DMS153 (cell line): ENCODE measurements around the gene RSPRY1.
"Not testable (repeated sequence)": the region's sequence is repeated elsewhere in the genome, so short reads cannot be mapped to it uniquely, and the experiment has no call there.

ENCODE experiments used
- DNase-seq: peaks from one replicate; lab custom pipeline; 2025; lab: John Stamatoyannopoulos, UW

Gene RSPRY1

GRCh38 chr16:57186872-57187854, 1.0 kb downstream of the RSPRY1 start:
- no peak for DNase-seq

GRCh38 chr16:57187902-57188710, 2.0 kb downstream of the RSPRY1 start:
- DNase-seq: not testable (repeated sequence)

GRCh38 chr16:57188711-57189002, 2.5 kb downstream of the RSPRY1 start:
- no peak for DNase-seq

GRCh38 chr16:57189527-57189926, 3.4 kb downstream of the RSPRY1 start:
- not testable (repeated sequence) for DNase-seq

GRCh38 chr16:57190136-57190535, 4.0 kb downstream of the RSPRY1 start:
- DNase-seq: no peak

- no peak for DNase-seq
Observed at GRCh38 chr16:57191056-57191571, 5.0 kb downstream of the RSPRY1 start.

GRCh38 chr16:57192146-57192545, 6.0 kb downstream of the RSPRY1 start:
- no peak for DNase-seq

GRCh38 chr16:57192720-57193486, 6.8 kb downstream of the RSPRY1 start:
- no peak for DNase-seq

GRCh38 chr16:57194512-57194911, 8.4 kb downstream of the RSPRY1 start:
- DNase-seq: no peak

- DNase-seq: no peak
Observed at GRCh38 chr16:57196286-57196685, 10.2 kb downstream of the RSPRY1 start.

GRCh38 chr16:57196753-57197152, 10.6 kb downstream of the RSPRY1 start:
- DNase-seq: no peak

- DNase-seq: not testable (repeated sequence)
Observed at GRCh38 chr16:57200321-57200720, 14.2 kb downstream of the RSPRY1 start.

GRCh38 chr16:57200926-57201325, 14.8 kb downstream of the RSPRY1 start:
- not testable (repeated sequence) for DNase-seq

- no peak for DNase-seq
Observed at GRCh38 chr16:57202095-57202886, 16.2 kb downstream of the RSPRY1 start.

GRCh38 chr16:57203451-57203850, 17.3 kb downstream of the RSPRY1 start:
- no peak for DNase-seq

GRCh38 chr16:57204675-57205074, 18.5 kb downstream of the RSPRY1 start:
- no peak for DNase-seq

- no peak for DNase-seq
Observed at GRCh38 chr16:57208926-57209325, 22.8 kb downstream of the RSPRY1 start.

GRCh38 chr16:57209780-57210179, 23.7 kb downstream of the RSPRY1 start:
- DNase-seq: no peak

- no peak for DNase-seq
Observed at GRCh38 chr16:57213462-57213861, 27.3 kb downstream of the RSPRY1 start.

- DNase-seq: no peak
Observed at GRCh38 chr16:57216968-57217367, 30.8 kb downstream of the RSPRY1 start.

- no peak for DNase-seq
Observed at GRCh38 chr16:57223057-57223456, 36.9 kb downstream of the RSPRY1 start.
